Panc1 (cell line): ENCODE results near the gene RNF103.

Experiments
- POLR2AphosphoS5 ChIP-seq: IDR thresholded peaks from 2 replicates; pipeline ENCODE4 v1.6.1; 2012; ENCODE audit warnings: mild to moderate bottlenecking, low read depth, low read length, moderate library complexity
- REST ChIP-seq, 2 experiments: IDR thresholded peaks; 2 replicates each; pipeline ENCODE4 v1.6.1; 2011 to 2012; ENCODE audit warnings: low read depth in 2 of 2, control low read depth in 1 of 2, low read length in 1 of 2, mild to moderate bottlenecking in 1 of 2, moderate library complexity in 1 of 2; ENCODE audit not compliant: insufficient read depth in 1 of 2
- TF ChIP-seq, protein P1 (sequence below): fragments of 450-650 bp; IDR thresholded peaks from 2 replicates; pipeline ENCODE4 v1.5.1; 2017; ENCODE audit warnings: mild to moderate bottlenecking

DNA sequence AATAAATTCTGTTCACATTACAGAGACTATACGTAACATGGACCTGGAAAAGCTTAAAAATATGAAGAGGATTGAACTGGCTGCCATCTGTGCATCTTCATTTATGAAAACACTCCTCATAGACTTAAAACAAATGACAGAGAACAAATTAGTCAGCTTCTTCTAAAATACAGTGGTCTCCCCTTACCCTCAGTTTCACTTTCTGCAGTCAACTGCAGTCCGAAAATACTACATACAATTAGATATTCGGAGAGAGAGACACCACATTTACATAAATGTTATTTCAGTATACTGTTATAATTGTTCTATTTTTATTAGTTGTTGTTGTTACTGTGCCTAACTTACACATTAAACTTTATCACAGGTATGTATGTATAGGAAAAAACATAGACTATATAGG, 6.5 kb downstream of the RNF103 start:
- TF ChIP-seq, protein P1, sequence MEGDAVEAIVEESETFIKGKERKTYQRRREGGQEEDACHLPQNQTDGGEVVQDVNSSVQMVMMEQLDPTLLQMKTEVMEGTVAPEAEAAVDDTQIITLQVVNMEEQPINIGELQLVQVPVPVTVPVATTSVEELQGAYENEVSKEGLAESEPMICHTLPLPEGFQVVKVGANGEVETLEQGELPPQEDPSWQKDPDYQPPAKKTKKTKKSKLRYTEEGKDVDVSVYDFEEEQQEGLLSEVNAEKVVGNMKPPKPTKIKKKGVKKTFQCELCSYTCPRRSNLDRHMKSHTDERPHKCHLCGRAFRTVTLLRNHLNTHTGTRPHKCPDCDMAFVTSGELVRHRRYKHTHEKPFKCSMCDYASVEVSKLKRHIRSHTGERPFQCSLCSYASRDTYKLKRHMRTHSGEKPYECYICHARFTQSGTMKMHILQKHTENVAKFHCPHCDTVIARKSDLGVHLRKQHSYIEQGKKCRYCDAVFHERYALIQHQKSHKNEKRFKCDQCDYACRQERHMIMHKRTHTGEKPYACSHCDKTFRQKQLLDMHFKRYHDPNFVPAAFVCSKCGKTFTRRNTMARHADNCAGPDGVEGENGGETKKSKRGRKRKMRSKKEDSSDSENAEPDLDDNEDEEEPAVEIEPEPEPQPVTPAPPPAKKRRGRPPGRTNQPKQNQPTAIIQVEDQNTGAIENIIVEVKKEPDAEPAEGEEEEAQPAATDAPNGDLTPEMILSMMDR, result no peak
- TF ChIP-seq REST (IDR thresholded peaks at IDR 0.05; ENCODE audit: insufficient read depth in 1 of 2, low read depth in 2 of 2, low read length in 1 of 2), result no peak
- no peak for TF ChIP-seq POLR2AphosphoS5
